H1 (cell line): Measurements from ENCODE around the gene CCDC83. TPM values are rescaled to one million over a fixed set of nuclear protein-coding genes. Genes with fewer than 3 reads are reported as not detected.

Experiments used
- CTCF ChIA-PET: fragments of 300-600 bp; sonication (Branson Sonifier 250); formaldehyde crosslinking; loops from one replicate; lab custom pipeline; 2021; ENCODE audit not compliant: partially characterized antibody; lab: Charles Lee
- POLR2A ChIA-PET: fragments of 300-600 bp; sonication (Branson Sonifier 250); formaldehyde crosslinking; loops from one replicate; lab custom pipeline; 2021; ENCODE audit warnings: inconsistent platforms; ENCODE audit not compliant: partially characterized antibody; lab: Charles Lee
- DNase-seq, 2 experiments: peaks; one replicate each; pipeline versions ENCODE4 v3.0.0 to v3.0.0-alpha.2; 2010 to 2022; ENCODE audit warnings: low spot score in 2 of 2, low read depth in 1 of 2, mixed read lengths in 1 of 2
- FAIRE-seq: peaks from 2 replicates; lab custom pipeline; 2011; peaks lifted over from hg19 to GRCh38; lab: Jason Lieb, UNC
- H2AFZ ChIP-seq: 2 replicates; pipeline ENCODE4 v1.8.1; 2012; ENCODE audit warnings: low read length, inconsistent platforms
- H2AK5ac ChIP-seq: 2 replicates; pipeline ENCODE4 v1.6.1; 2013; ENCODE audit warnings: low read depth, low read length
- H2BK120ac ChIP-seq: replicated peaks from 2 replicates; pipeline ENCODE3; 2013; ENCODE audit warnings: low read depth, low read length, inconsistent platforms
- H2BK12ac ChIP-seq: 2 replicates; pipeline ENCODE4 v1.6.1; 2013; ENCODE audit warnings: low read depth, low read length
- H2BK15ac ChIP-seq: 2 replicates; pipeline ENCODE4 v1.6.1; 2013; ENCODE audit warnings: low read length
- H2BK20ac ChIP-seq: 2 replicates; pipeline ENCODE4 v1.6.1; 2013; ENCODE audit warnings: low read length
- H2BK5ac ChIP-seq: 2 replicates; pipeline ENCODE4 v1.6.1; 2013; ENCODE audit warnings: low read depth, low read length
- H3K14ac ChIP-seq: 2 replicates; pipeline ENCODE4 v1.6.1; 2013; ENCODE audit warnings: inconsistent platforms; ENCODE audit not compliant: insufficient read length
- H3K18ac ChIP-seq: 2 replicates; pipeline ENCODE4 v1.6.1; 2013; ENCODE audit warnings: low read length; ENCODE audit errors: extremely low read depth
- H3K23ac ChIP-seq: 2 replicates; pipeline ENCODE4 v1.6.1; 2013; ENCODE audit warnings: inconsistent platforms; ENCODE audit not compliant: insufficient read length
- H3K23me2 ChIP-seq: 2 replicates; pipeline ENCODE4 v1.6.1; 2013; ENCODE audit warnings: low read depth, low read length
- H3K27ac ChIP-seq: 2 replicates; pipeline ENCODE4 v1.6.1; 2011; ENCODE audit warnings: low read depth, low read length, inconsistent platforms
- H3K27me3 ChIP-seq, 4 experiments: replicated peaks in 1 of 4; 1 replicate in 1 of 4; 2 replicates in 3 of 4; pipeline versions ENCODE4 v1.6.1 to v1.8.1; 2011 to 2013; ENCODE audit warnings: low read length in 3 of 4, mild to moderate bottlenecking in 3 of 4, inconsistent platforms in 2 of 4, mixed read lengths in 2 of 4, moderate library complexity in 1 of 4; ENCODE audit not compliant: control insufficient read depth in 3 of 4, insufficient read depth in 3 of 4; ENCODE audit errors: extremely low read depth in 1 of 4
- H3K36me3 ChIP-seq, 4 experiments: 2 replicates each; pipeline versions ENCODE4 v1.6.1 to v1.8.1; 2011 to 2013; ENCODE audit warnings: mild to moderate bottlenecking in 4 of 4, low read length in 3 of 4, moderate library complexity in 2 of 4, control low read depth in 1 of 4, inconsistent platforms in 1 of 4; ENCODE audit not compliant: insufficient read depth in 4 of 4, control insufficient read depth in 2 of 4
- H3K4ac ChIP-seq: replicated peaks from 2 replicates; pipeline ENCODE3; 2013; ENCODE audit warnings: low read length, low read depth, mixed read lengths, inconsistent platforms; ENCODE audit not compliant: insufficient read length
- H3K4me1 ChIP-seq, 4 experiments: replicated peaks in 1 of 4; 1 replicate in 1 of 4; 2 replicates in 3 of 4; pipeline versions ENCODE4 v1.6.1 to v1.8.1; 2011 to 2013; ENCODE audit warnings: low read length in 3 of 4, inconsistent platforms in 2 of 4, mixed read lengths in 1 of 4; ENCODE audit not compliant: insufficient read depth in 4 of 4, control insufficient read depth in 3 of 4
- H3K4me2 ChIP-seq, 2 experiments: 2 replicates each; pipeline versions ENCODE4 v1.6.1 to v1.8.1; 2011 to 2013; ENCODE audit warnings: low read depth in 2 of 2, low read length in 2 of 2, control low read depth in 1 of 2, inconsistent platforms in 1 of 2, mild to moderate bottlenecking in 1 of 2; ENCODE audit not compliant: insufficient read depth in 1 of 2
- H3K4me3 ChIP-seq, 4 experiments: fragments of 200-600, 300-600 bp in 1 of 4; sonication (generic), shearing (Covaris generic), sonication (Bioruptor Twin) in 1 of 4; 2 replicates each; pipeline versions ENCODE4 v1.5.1 to v1.8.1; 2011 to 2016; ENCODE audit warnings: low read length in 4 of 4, low read depth in 3 of 4, control low read depth in 2 of 4, inconsistent platforms in 2 of 4, mild to moderate bottlenecking in 2 of 4, mixed read lengths in 1 of 4, moderate library complexity in 1 of 4; ENCODE audit not compliant: insufficient read depth in 2 of 4; ENCODE audit errors: extremely low read depth in 1 of 4
- H3K56ac ChIP-seq: replicated peaks from 2 replicates; pipeline ENCODE3; 2013; ENCODE audit warnings: low read depth, mild to moderate bottlenecking, mixed read lengths, low read length, inconsistent platforms; ENCODE audit not compliant: insufficient read length
- H3K79me1 ChIP-seq: 2 replicates; pipeline ENCODE4 v1.6.1; 2013; ENCODE audit warnings: low read depth, low read length, control low read depth
- H3K79me2 ChIP-seq, 2 experiments: 2 replicates each; pipeline versions ENCODE4 v1.6.1 to v1.8.1; 2012 to 2013; ENCODE audit warnings: low read length in 2 of 2, mild to moderate bottlenecking in 2 of 2, inconsistent platforms in 1 of 2; ENCODE audit not compliant: insufficient read depth in 2 of 2, control insufficient read depth in 1 of 2
- H3K9ac ChIP-seq, 4 experiments: replicated peaks in 1 of 4; 1 replicate in 1 of 4; 2 replicates in 3 of 4; pipeline versions ENCODE4 v1.6.1 to v1.8.1; 2011 to 2013; ENCODE audit warnings: low read depth in 3 of 4, low read length in 3 of 4, control low read depth in 2 of 4, mild to moderate bottlenecking in 2 of 4, moderate library complexity in 2 of 4, inconsistent platforms in 1 of 4; ENCODE audit errors: extremely low read depth in 1 of 4
- H3K9me3 ChIP-seq, 2 experiments: 2 replicates each; pipeline versions ENCODE4 v1.6.1 to v1.8.1; 2012 to 2013; ENCODE audit warnings: mild to moderate bottlenecking in 2 of 2, moderate library complexity in 2 of 2, control low read depth in 1 of 2, inconsistent platforms in 1 of 2, low read depth in 1 of 2, low read length in 1 of 2, mixed read lengths in 1 of 2; ENCODE audit not compliant: insufficient read depth in 2 of 2
- H4K20me1 ChIP-seq, 2 experiments: replicated peaks in 1 of 2; 2 replicates each; pipeline versions ENCODE3 to v1.8.1; 2011 to 2013; ENCODE audit warnings: inconsistent platforms in 2 of 2, low read length in 2 of 2, mild to moderate bottlenecking in 1 of 2; ENCODE audit not compliant: insufficient read depth in 2 of 2, control insufficient read depth in 1 of 2
- H4K5ac ChIP-seq: 2 replicates; pipeline ENCODE4 v1.6.1; 2013; ENCODE audit warnings: low read length, low read depth, mixed read lengths, inconsistent platforms; ENCODE audit not compliant: insufficient read length
- H4K8ac ChIP-seq: 2 replicates; pipeline ENCODE4 v1.8.0; 2013; ENCODE audit warnings: mild to moderate bottlenecking, moderate library complexity, low read length, inconsistent platforms; ENCODE audit not compliant: insufficient read depth; ENCODE audit errors: extremely low read depth
- H4K91ac ChIP-seq: replicated peaks from 2 replicates; pipeline ENCODE3; 2013; ENCODE audit warnings: low read length, mixed read lengths, inconsistent platforms; ENCODE audit not compliant: insufficient read length
- CTCF ChIP-seq, 3 experiments: IDR thresholded peaks; 1 replicate in 2 of 3; 2 replicates in 1 of 3; pipeline versions ENCODE4 v1.5.1 to v1.6.1; 2011; ENCODE audit warnings: low read length in 3 of 3, mild to moderate bottlenecking in 3 of 3, inconsistent platforms in 2 of 3, low read depth in 1 of 3, moderate library complexity in 1 of 3; ENCODE audit not compliant: insufficient read depth in 1 of 3; ENCODE audit errors: control extremely low read depth in 1 of 3
- GTF2F1 ChIP-seq: IDR thresholded peaks from 2 replicates; pipeline ENCODE4 v1.6.1; 2012; ENCODE audit warnings: low read depth, low read length, improper control_type of control experiment, borderline replicate concordance
- JUN ChIP-seq: IDR thresholded peaks from 2 replicates; pipeline ENCODE4 v1.6.1; 2011; ENCODE audit warnings: low read depth, mild to moderate bottlenecking, improper control_type of control experiment, low read length
- MAX ChIP-seq: IDR thresholded peaks from 2 replicates; pipeline ENCODE4 v1.6.1; 2012; ENCODE audit warnings: inconsistent platforms
- NANOG ChIP-seq: IDR thresholded peaks from 2 replicates; pipeline ENCODE4 v1.6.1; 2011; ENCODE audit warnings: low read length, low read depth, mild to moderate bottlenecking, inconsistent platforms; ENCODE audit not compliant: insufficient read depth, poor library complexity, severe bottlenecking
- NRF1 ChIP-seq: IDR thresholded peaks from 2 replicates; pipeline ENCODE4 v1.6.1; 2011; ENCODE audit warnings: mild to moderate bottlenecking, low read depth, low read length, improper control_type of control experiment
- PHF8 ChIP-seq: fragments of 200-600 bp; sonication (generic); conservative IDR thresholded peaks from 2 replicates; pipeline ENCODE4 v1.7.1; 2012; ENCODE audit warnings: low read depth, mild to moderate bottlenecking, inconsistent platforms, low read length, moderate library complexity
- POLR2A ChIP-seq, 2 experiments: IDR thresholded peaks; 1 replicate in 1 of 2; 2 replicates in 1 of 2; pipeline ENCODE4 v1.6.1; 2011; ENCODE audit warnings: low read depth in 2 of 2, low read length in 2 of 2, mild to moderate bottlenecking in 2 of 2; ENCODE audit errors: control extremely low read depth in 1 of 2
- POU5F1 ChIP-seq: IDR thresholded peaks from 2 replicates; pipeline ENCODE4 v1.6.1; 2011; ENCODE audit warnings: low read depth, mild to moderate bottlenecking, low read length, moderate library complexity
- SIX5 ChIP-seq: IDR thresholded peaks from 2 replicates; pipeline ENCODE4 v1.6.1; 2011; ENCODE audit warnings: mild to moderate bottlenecking, low read depth, low read length
- SRF ChIP-seq: IDR thresholded peaks from 2 replicates; pipeline ENCODE4 v1.6.1; 2011; ENCODE audit warnings: mild to moderate bottlenecking, low read depth, low read length, moderate library complexity
- TAF1 ChIP-seq: IDR thresholded peaks from 2 replicates; pipeline ENCODE4 v1.6.1; 2011; ENCODE audit warnings: mild to moderate bottlenecking, low read depth, low read length
- TEAD4 ChIP-seq: IDR thresholded peaks from 2 replicates; pipeline ENCODE4 v1.6.1; 2012; ENCODE audit warnings: low read depth, low read length, inconsistent platforms, mixed read lengths
- WGBS, 2 experiments: shearing (Covaris generic) in 1 of 2; methylation state at CpG; one replicate each; pipeline versions ENCODE4 v1.1.6 to v1.1.7; 2013 to 2015; ENCODE audit warnings: low lambda C conversion rate in 2 of 2, mixed read lengths in 2 of 2, inconsistent platforms in 1 of 2, low coverage in 1 of 2, missing lambda C conversion rate in 1 of 2; ENCODE audit not compliant: insufficient replicate concordance in 2 of 2, insufficient coverage in 1 of 2, insufficient read length in 1 of 2; ENCODE audit errors: extremely low coverage in 1 of 2, missing lambda C conversion rate in 1 of 2; 5-methylcytosine and 5-hydroxymethylcytosine counted together
- polyA plus RNA-seq, 7 experiments: library from polyadenylated mRNA; depleted of rRNA in 3 of 7; stranded (reverse) in 5 of 7; unstranded in 2 of 7; fragments of >200 nt in 5 of 7; fragments of 200-250 nt in 2 of 7; gene quantifications; 1 replicate in 5 of 7; 2 replicates in 1 of 7; 4 replicates in 1 of 7; pipeline versions ENCODE4 v1.2.1 to v1.2.3, GENCODE V29; 2011 to 2013; ENCODE audit warnings: missing spikeins in 2 of 7, mixed read lengths in 2 of 7
- total RNA-seq: library from RNA; stranded (reverse); fragmentation: NEBNext Ultra II Directional; extraction: Animal tissue kit (Norgen Biotek cat#: 25700); gene quantifications from 2 replicates; pipeline ENCODE4 v1.2.1, GENCODE V29; 2021

The CCDC83 gene
- total and polyA plus RNA-seq, 2 of the 8 experiments (the other 6 are each of a cell fraction or from before 2014, with no cell fraction given) = not detected

GRCh38 chr11:85821636-85822035 is 33.5 kb upstream of the CCDC83 start:
- ChIA-PET POLR2A (no interaction called here), CTCF (interaction anchor here (0.8 to 1.1 kb wide), 2 partner anchors 10 to 168 kb away, joined by 3 read pairs; no protein-coding TSS in a partner anchor)
- H3K4me2 ChIP-seq = no peak overlapping the region
- no peaks in the 10 kb centered on the region for H3K4me1 ChIP-seq
- H4K91ac ChIP-seq = no peak overlapping the region
- no peak overlapping the region for H3K23ac ChIP-seq
- H3K27me3 ChIP-seq = 0 out of 7 replicates have a peak, but pooled peaks cover 0 to 3% (median 0%) of the 10 kb centered on the region in 4 experiments
- H3K23me2 ChIP-seq = no peaks in the 10 kb centered on the region
- no peak overlapping the region for H4K5ac ChIP-seq
- H2AK5ac ChIP-seq = no peak overlapping the region
- H2AFZ ChIP-seq = no peak overlapping the region
- 95% methylated on average over 1 of the region's 1 CpG; no CpG with 5 or more reads in 1 of the 2 experiments for WGBS, 2 experiments
- H4K20me1 ChIP-seq = no peaks in the 10 kb centered on the region
- H3K18ac ChIP-seq = no peak overlapping the region
- FAIRE-seq (no peak), DNase-seq (no peak)
- no peak overlapping the region for H4K8ac ChIP-seq
- TF ChIP-seq CTCF (IDR thresholded peaks at IDR 0.05; ENCODE audit: control extremely low read depth in 1 of 3, insufficient read depth in 1 of 3, low read depth in 1 of 3, low read length in 3 of 3) (no peak), MAX (no peak), JUN (no peak), NRF1 (no peak), PHF8 (no peak), SRF (no peak), TAF1 (no peak), GTF2F1 (no peak), POU5F1 (no peak), NANOG (no peak), TEAD4 (no peak), SIX5 (no peak), POLR2A (IDR thresholded peaks at IDR 0.05; ENCODE audit: control extremely low read depth in 1 of 2, low read depth in 2 of 2, low read length in 2 of 2) (no peak)
- no peak overlapping the region for H3K27ac ChIP-seq
- no peak overlapping the region for H2BK120ac ChIP-seq
- H3K9me3 ChIP-seq = no peaks in the 10 kb centered on the region
- no peak overlapping the region for H3K9ac ChIP-seq
- H2BK12ac ChIP-seq = no peak overlapping the region
- H3K79me1 ChIP-seq = no peaks in the 10 kb centered on the region
- H3K4me3 ChIP-seq = no peak overlapping the region
- no peak overlapping the region for H2BK5ac ChIP-seq
- H3K14ac ChIP-seq = no peak overlapping the region
- no peak overlapping the region for H3K4ac ChIP-seq
- no peak overlapping the region for H3K56ac ChIP-seq
- no peaks in the 10 kb centered on the region; a peak in 1 of 4 replicates for H3K79me2 ChIP-seq
- no peak overlapping the region for H2BK20ac ChIP-seq
- no peaks in the 10 kb centered on the region for H3K36me3 ChIP-seq
- no peak overlapping the region for H2BK15ac ChIP-seq
